ENCODE data around the gene SCN10A. TPM values are rescaled to one million over a fixed set of nuclear protein-coding genes. Genes with fewer than 3 reads are reported as not detected.

SCN10A gene
- polyA plus RNA-seq, 2 of the 4 experiments (the other 2 are of a cell fraction): not detected

GRCh38 chr3:38649500-38650247 lies 166.3 kb downstream of the SCN10A start, which contains the start of gene SCN5A:
Gene SCN5A, minus strand, starts transcription at chr3:38649687. Its CDS starts 16,380 bp downstream, at chr3:38633307.
- H3K4me3 ChIP-seq: peak within 1 kb of the TSS; percentile 61
- 4% methylated on average over 19 of the region's 76 CpGs for WGBS (ENCODE audit: missing lambda C conversion rate)
- peak; percentile 29 to 55 for DNase-seq (ENCODE audit: low read depth in 1 of 2, low spot score in 1 of 2)
- ChIA-PET POLR2A (no interaction called here), CTCF (interaction anchor here (3.9 kb wide), 1 partner anchor 129 kb away, joined by 30 read pairs; no protein-coding TSS in a partner anchor)
- no peak for FAIRE-seq
- peak within 1 kb of the TSS; percentile 98 for H3K4me2 ChIP-seq
- no peaks in the 10 kb centered on the region for H3K9me3 ChIP-seq
- H3K27ac ChIP-seq: peak within 1 kb of the TSS; percentile 45 to 77; a peak in 5 of 6 replicates
- no peaks in the 10 kb centered on the region for H3K4me1 ChIP-seq
- peak; percentile 72 to 80 for ATAC-seq
- TF ChIP-seq KDM5A (IDR thresholded peaks at IDR 0.05) (no peak), E2F6 (IDR thresholded peaks at IDR 0.05; ENCODE audit: borderline replicate concordance, low read depth) (peak; percentile 58; the same call in 1 of the 2 replicates), SREBF2 (IDR thresholded peaks at IDR 0.05) (no peak)
- TF ChIP-seq, protein P1, sequence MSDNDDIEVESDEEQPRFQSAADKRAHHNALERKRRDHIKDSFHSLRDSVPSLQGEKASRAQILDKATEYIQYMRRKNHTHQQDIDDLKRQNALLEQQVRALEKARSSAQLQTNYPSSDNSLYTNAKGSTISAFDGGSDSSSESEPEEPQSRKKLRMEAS (IDR thresholded peaks at IDR 0.05): peak; percentile 79

DNA sequence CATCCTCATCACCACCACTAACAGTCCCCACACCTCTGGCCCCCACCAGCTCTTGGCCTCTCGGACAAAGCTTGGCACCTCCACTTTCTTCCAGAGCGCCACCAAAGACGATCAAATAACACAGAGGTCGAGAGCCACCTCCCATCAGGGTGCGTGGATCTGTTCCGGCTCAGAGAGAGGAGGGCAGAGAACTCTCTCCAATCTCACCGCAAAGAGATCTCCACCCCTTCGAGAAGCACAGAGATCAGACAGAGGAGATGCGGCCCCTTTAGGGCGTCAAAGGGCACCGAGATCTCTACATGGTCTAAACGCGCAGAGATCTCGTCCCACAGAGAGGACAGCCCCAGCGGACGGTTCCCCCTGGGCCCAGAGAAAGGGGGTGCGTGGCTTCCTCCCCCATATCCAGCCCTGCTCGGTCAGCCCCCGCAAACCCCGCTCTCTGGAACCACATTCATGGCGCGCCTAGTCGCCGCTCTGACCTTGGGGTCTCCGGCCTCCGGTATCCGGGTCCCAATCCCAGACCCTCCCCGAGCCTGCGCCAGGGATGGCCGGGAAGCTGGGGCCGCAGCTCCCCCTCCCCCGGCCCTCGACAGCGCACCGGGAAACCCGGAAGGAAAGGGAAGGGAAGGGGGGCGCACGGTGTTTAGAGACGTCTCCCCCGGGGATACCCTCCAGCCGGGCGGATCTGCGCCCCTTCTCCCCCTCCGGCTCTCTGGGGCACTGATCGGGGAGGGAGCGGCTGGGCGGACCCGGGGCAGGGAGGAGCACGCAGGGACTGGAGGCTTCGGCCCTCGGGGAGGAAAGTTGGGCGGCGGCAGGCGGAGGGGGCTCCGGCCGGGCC lies 167.1 kb downstream of the SCN10A start:
- ATAC-seq (peak; percentile 2 to 14; a peak in 3 of 6 replicates), FAIRE-seq (no peak), DNase-seq (ENCODE audit: low read depth in 1 of 2, low spot score in 1 of 2) (no peak)
- Histone ChIP-seq H3K4me3 (peak overlapping the region; percentile 61), H3K4me2 (peak overlapping the region; percentile 98), H3K4me1 (no peaks in the 10 kb centered on the region), H3K27ac (peak overlapping the region; percentile 45 to 77; a peak in 5 of 6 replicates), H3K9me3 (no peaks in the 10 kb centered on the region)
- ChIA-PET CTCF (interaction anchor here (0.9 to 6.7 kb wide), 4 partner anchors 8 to 320 kb away, joined by 3 to 52 read pairs (median 32); no protein-coding TSS in a partner anchor), POLR2A (no interaction called here)
- TF ChIP-seq RARB (CRISPR knock-in tag; IDR thresholded peaks at IDR 0.05) (no peak), GATA3 (IDR thresholded peaks at IDR 0.05; ENCODE audit: borderline replicate concordance) (no peak), MAFK (IDR thresholded peaks at IDR 0.05; ENCODE audit: partially characterized antibody) (no peak), ELK1 (IDR thresholded peaks at IDR 0.05; ENCODE audit: low read depth, low read length) (no peak), TFCP2L1 (CRISPR knock-in tag; IDR thresholded peaks at IDR 0.05) (no peak), HDAC2 (IDR thresholded peaks at IDR 0.05) (no peak), BCL3 (IDR thresholded peaks at IDR 0.05) (no peak), KDM5A (IDR thresholded peaks at IDR 0.05) (no peak), RCOR1 (IDR thresholded peaks at IDR 0.05; ENCODE audit: low read depth, low read length) (no peak), ZFP36 (IDR thresholded peaks at IDR 0.05; ENCODE audit: borderline replicate concordance, partially characterized antibody) (no peak), RAD21 (conservative IDR thresholded peaks at IDR 0.05 in 1 of 2, IDR thresholded peaks at IDR 0.05 in 1 of 2) (no peak), POLR2AphosphoS2 (conservative IDR thresholded peaks at IDR 0.05; ENCODE audit: low read length) (no peak), HOXB5 (CRISPR knock-in tag; IDR thresholded peaks at IDR 0.05) (no peak), ZSCAN20 (CRISPR knock-in tag; IDR thresholded peaks at IDR 0.05) (no peak), EP300 (IDR thresholded peaks at IDR 0.05) (no peak), POLR2A (IDR thresholded peaks at IDR 0.05; ENCODE audit: low read length) (no peak)
- TF ChIP-seq, protein P2, sequence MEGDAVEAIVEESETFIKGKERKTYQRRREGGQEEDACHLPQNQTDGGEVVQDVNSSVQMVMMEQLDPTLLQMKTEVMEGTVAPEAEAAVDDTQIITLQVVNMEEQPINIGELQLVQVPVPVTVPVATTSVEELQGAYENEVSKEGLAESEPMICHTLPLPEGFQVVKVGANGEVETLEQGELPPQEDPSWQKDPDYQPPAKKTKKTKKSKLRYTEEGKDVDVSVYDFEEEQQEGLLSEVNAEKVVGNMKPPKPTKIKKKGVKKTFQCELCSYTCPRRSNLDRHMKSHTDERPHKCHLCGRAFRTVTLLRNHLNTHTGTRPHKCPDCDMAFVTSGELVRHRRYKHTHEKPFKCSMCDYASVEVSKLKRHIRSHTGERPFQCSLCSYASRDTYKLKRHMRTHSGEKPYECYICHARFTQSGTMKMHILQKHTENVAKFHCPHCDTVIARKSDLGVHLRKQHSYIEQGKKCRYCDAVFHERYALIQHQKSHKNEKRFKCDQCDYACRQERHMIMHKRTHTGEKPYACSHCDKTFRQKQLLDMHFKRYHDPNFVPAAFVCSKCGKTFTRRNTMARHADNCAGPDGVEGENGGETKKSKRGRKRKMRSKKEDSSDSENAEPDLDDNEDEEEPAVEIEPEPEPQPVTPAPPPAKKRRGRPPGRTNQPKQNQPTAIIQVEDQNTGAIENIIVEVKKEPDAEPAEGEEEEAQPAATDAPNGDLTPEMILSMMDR (IDR thresholded peaks at IDR 0.05): no peak
- TF ChIP-seq, protein P3, sequence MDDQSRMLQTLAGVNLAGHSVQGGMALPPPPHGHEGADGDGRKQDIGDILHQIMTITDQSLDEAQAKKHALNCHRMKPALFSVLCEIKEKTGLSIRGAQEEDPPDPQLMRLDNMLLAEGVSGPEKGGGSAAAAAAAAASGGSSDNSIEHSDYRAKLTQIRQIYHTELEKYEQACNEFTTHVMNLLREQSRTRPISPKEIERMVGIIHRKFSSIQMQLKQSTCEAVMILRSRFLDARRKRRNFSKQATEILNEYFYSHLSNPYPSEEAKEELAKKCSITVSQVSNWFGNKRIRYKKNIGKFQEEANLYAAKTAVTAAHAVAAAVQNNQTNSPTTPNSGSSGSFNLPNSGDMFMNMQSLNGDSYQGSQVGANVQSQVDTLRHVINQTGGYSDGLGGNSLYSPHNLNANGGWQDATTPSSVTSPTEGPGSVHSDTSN (IDR thresholded peaks at IDR 0.05): no peak
- 34% methylated on average over 23 of the region's 56 CpGs for WGBS (ENCODE audit: missing lambda C conversion rate)

Data from A549 (cell line).